HepG2 (cell line): ENCODE results near the gene MPZL3. TPM values are rescaled to one million over a fixed set of nuclear protein-coding genes. Genes with fewer than 3 reads are reported as not detected.

Experiments
- BHLHE40 ChIP-seq: IDR thresholded peaks from 2 replicates; pipeline ENCODE4 v1.6.1; 2011; ENCODE audit warnings: low read length, improper control_type of control experiment
- CBFB ChIP-seq: sonication (generic); formaldehyde crosslinking; IDR thresholded peaks from 2 replicates; pipeline ENCODE4 v1.4.0; 2020; ENCODE audit warnings: missing genetic modification reagents
- CBX2 ChIP-seq, 2 experiments: fragments of 200-600 bp in 1 of 2; sonication (generic); formaldehyde crosslinking in 1 of 2; IDR thresholded peaks; 2 replicates each; pipeline versions ENCODE4 v1.7.0 to v1.8.1; 2018 to 2022; ENCODE audit warnings: low read depth in 2 of 2, low read length in 1 of 2, mild to moderate bottlenecking in 1 of 2, missing genetic modification reagents in 1 of 2
- CC2D1A ChIP-seq: sonication (generic); formaldehyde crosslinking; IDR thresholded peaks from 2 replicates; pipeline ENCODE4 v1.8.1; 2023; ENCODE audit warnings: mild to moderate bottlenecking, missing genetic modification reagents
- GTF3A ChIP-seq: sonication (generic); formaldehyde crosslinking; conservative IDR thresholded peaks from 2 replicates; pipeline ENCODE4 v1.4.0; 2020; ENCODE audit warnings: mild to moderate bottlenecking, missing genetic modification reagents
- HDAC2 ChIP-seq: sonication (generic); formaldehyde crosslinking; IDR thresholded peaks from 2 replicates; pipeline ENCODE4 v1.4.0; 2020; ENCODE audit warnings: missing genetic modification reagents
- IKZF5 ChIP-seq: IDR thresholded peaks from 2 replicates; pipeline ENCODE4 v1.6.1; 2018; ENCODE audit warnings: missing genetic modification reagents, mild to moderate bottlenecking, missing compliant biosample characterization
- RCOR2 ChIP-seq: IDR thresholded peaks from 2 replicates; pipeline ENCODE4 v1.6.1; 2016; ENCODE audit warnings: missing biosample characterization, missing genetic modification reagents
- USF2 ChIP-seq, 2 experiments: sonication (generic) in 1 of 2; formaldehyde crosslinking in 1 of 2; IDR thresholded peaks; 2 replicates each; pipeline versions ENCODE4 v1.5.1 to v1.6.1; 2011 to 2020; ENCODE audit warnings: borderline replicate concordance in 1 of 2, low read depth in 1 of 2, low read length in 1 of 2, mild to moderate bottlenecking in 1 of 2, missing genetic modification reagents in 1 of 2, moderate library complexity in 1 of 2
- ZBTB34 ChIP-seq: sonication (generic); formaldehyde crosslinking; IDR thresholded peaks from 2 replicates; pipeline ENCODE4 v1.8.0; 2022; ENCODE audit warnings: mild to moderate bottlenecking, missing genetic modification reagents
- ZBTB7B ChIP-seq: sonication (generic); formaldehyde crosslinking; IDR thresholded peaks from 2 replicates; pipeline ENCODE4 v1.4.0; 2020; ENCODE audit warnings: missing genetic modification reagents
- ZFP1 ChIP-seq: IDR thresholded peaks from 2 replicates; pipeline ENCODE4 v1.6.1; 2016
- ZNF10 ChIP-seq: sonication (generic); formaldehyde crosslinking; IDR thresholded peaks from 2 replicates; pipeline ENCODE4 v1.4.0; 2020; ENCODE audit warnings: mild to moderate bottlenecking, low read depth, missing genetic modification reagents, borderline replicate concordance
- ZNF318 ChIP-seq: sonication (generic); formaldehyde crosslinking; IDR thresholded peaks from 2 replicates; pipeline ENCODE4 v1.4.0; 2020; ENCODE audit warnings: mild to moderate bottlenecking, missing genetic modification reagents
- ZNF556 ChIP-seq: sonication (generic); formaldehyde crosslinking; IDR thresholded peaks from 2 replicates; pipeline ENCODE4 v1.4.0; 2020; ENCODE audit warnings: mild to moderate bottlenecking, missing genetic modification reagents, borderline replicate concordance
- ZNF788 ChIP-seq: sonication (generic); formaldehyde crosslinking; IDR thresholded peaks from 2 replicates; pipeline ENCODE4 v1.5.0; 2020; ENCODE audit warnings: mild to moderate bottlenecking, missing genetic modification reagents, borderline replicate concordance
- polyA plus RNA-seq, 8 experiments: library from polyadenylated mRNA; depleted of rRNA in 3 of 8; stranded (reverse) in 7 of 8; unstranded in 1 of 8; fragments of >200 nt; fragmentation: Illumina TruSeq in 4 of 8; extraction: Trizol in 4 of 8; gene quantifications; 2 replicates each; pipeline versions ENCODE4 v1.2.1 to v1.2.3, GENCODE V29; 2011 to 2016; ENCODE audit warnings: low read depth in 4 of 8, missing spikeins in 1 of 8, mixed read lengths in 1 of 8; ENCODE audit not compliant: insufficient read depth in 1 of 8
- total RNA-seq, 5 experiments: library from RNA; depleted of rRNA; stranded (reverse); fragments of >200 nt; fragmentation: Illumina TruSeq; extraction: Trizol; gene quantifications; 2 replicates each; pipeline ENCODE4 v1.2.3, GENCODE V29; 2016; ENCODE audit warnings: low read depth in 1 of 5

MPZL3 gene
- total and polyA plus RNA-seq, 2 of the 13 experiments (the other 11 are each of a cell fraction or from before 2014, with no cell fraction given): 5.3 to 9.3 TPM

- peak; percentile 94 for TF ChIP-seq ZBTB7B (CRISPR knock-in tag)
- no peak for TF ChIP-seq CC2D1A (CRISPR knock-in tag)
- peak; percentile 74 for TF ChIP-seq IKZF5 (CRISPR knock-in tag)
- peak; percentile 99 for TF ChIP-seq ZBTB34 (CRISPR knock-in tag)
- TF ChIP-seq ZFP1 (CRISPR knock-in tag): peak; percentile 65; the same call in 1 of the 2 replicates
- TF ChIP-seq ZNF10 (CRISPR knock-in tag): no peak
- peak; percentile 88; the same call in 1 of the 2 replicates for TF ChIP-seq HDAC2 (CRISPR knock-in tag)
- TF ChIP-seq ZNF556 (CRISPR knock-in tag): peak; percentile 76; the same call in 1 of the 2 replicates
- no peak; the same call in 1 of the 2 replicates for TF ChIP-seq GTF3A (CRISPR knock-in tag)
- peak; percentile 67; the same call in 1 of the 2 replicates for TF ChIP-seq ZNF788
- TF ChIP-seq RCOR2: peak; percentile 53; the same call in 1 of the 2 replicates
- peak; percentile 85; the same call in 1 of the 2 replicates for TF ChIP-seq CBFB (CRISPR knock-in tag)
- peak; percentile 82; the same call in 1 of the 2 replicates for TF ChIP-seq ZNF318 (CRISPR knock-in tag)
- TF ChIP-seq USF2 (IDR thresholded peaks at IDR 0.05; ENCODE audit: low read depth, low read length): no peak
- TF ChIP-seq USF2 (CRISPR knock-in tag; IDR thresholded peaks at IDR 0.05; ENCODE audit: borderline replicate concordance): peak; percentile 39; the same call in 1 of the 2 replicates
- peak; percentile 87 for TF ChIP-seq BHLHE40
- no peak for TF ChIP-seq CBX2 (IDR thresholded peaks at IDR 0.05; ENCODE audit: low read depth, low read length)
- TF ChIP-seq CBX2 (CRISPR knock-in tag; IDR thresholded peaks at IDR 0.05; ENCODE audit: low read depth): no peak
Observed at GRCh38 chr11:118212131-118212725, 39.9 kb downstream of the MPZL3 start (continued).
